GM19025 (cell line): ENCODE measurements around the gene GNAO1.

Source experiments
- ATAC-seq: cut with Tn5 transposase; IDR thresholded peaks from one replicate; pipeline ENCODE4 v1.9.1; 2021; ENCODE audit warnings: mild to moderate bottlenecking, low read depth, moderate library complexity; ENCODE audit not compliant: unreplicated experiment

The GNAO1 gene

GRCh38 chr16:56356276-56357240 is 165.3 kb downstream of the GNAO1 start:
- peak; percentile 92 for ATAC-seq

- ATAC-seq = no peak
Measured at GRCh38 chr16:56357241-56357764, 166.0 kb downstream of the GNAO1 start.

DNA sequence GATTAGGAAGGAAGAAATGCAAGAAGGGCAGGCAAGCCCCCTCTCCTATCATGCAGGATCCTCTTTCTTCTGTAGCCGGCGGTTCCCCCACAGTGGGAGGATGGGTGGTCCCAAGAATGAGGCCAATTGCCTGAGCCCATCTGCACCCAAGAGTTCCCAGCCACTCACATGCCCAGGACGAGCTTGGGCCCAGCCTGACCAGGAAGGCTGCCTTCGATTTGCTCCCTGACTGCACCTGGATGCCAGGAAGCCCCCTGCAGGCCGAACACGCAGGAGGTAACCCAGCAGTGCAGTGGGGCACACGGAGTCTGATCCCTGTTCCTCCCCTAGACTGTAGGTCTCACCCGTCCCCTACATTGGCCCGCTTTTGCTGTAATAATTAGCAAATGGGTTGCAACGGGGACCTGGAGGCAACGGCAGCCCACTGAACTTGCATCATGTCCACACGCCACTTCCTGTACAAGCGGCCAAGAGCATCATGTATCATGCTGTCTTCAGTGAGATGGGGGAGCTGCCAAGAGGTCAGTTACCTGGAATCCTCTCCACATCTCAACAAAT is 166.6 kb downstream of the GNAO1 start:
- ATAC-seq = no peak

GRCh38 chr16:56360117-56361008 is 169.1 kb downstream of the GNAO1 start:
- no peak for ATAC-seq

DNA sequence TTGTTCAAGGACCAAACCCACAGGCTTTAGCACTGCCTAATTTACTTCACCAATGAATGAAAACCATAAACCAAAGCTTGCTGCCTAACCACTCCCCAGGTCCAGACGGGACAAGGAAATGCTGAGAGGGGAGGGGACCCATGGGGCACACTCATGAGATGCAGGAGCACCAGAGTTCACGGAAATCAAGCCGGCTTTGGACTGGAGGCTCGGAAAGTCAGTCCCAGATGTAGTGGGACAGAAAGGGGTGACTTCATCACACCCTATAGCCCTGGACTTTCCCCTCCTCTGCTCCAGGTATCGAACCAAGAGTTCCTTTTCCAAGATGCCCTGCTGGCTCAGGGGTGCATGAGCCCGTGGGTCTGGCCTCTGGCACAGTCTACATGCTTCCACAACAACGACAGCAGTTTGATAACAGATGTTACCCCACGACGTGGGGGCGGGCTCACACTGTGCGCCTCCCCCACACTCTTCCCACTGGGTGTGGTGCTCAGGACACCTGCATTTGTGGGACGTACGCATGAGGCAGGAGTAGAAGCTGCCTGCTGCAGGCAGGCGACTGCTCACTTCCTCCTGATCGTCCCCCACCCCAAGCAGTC is 170.9 kb downstream of the GNAO1 start:
- no peak for ATAC-seq

GRCh38 chr16:56362706-56363105 is 171.4 kb downstream of the GNAO1 start:
- ATAC-seq = no peak

- no peak for ATAC-seq
Measured at GRCh38 chr16:56363181-56363716, 172.0 kb downstream of the GNAO1 start.

DNA sequence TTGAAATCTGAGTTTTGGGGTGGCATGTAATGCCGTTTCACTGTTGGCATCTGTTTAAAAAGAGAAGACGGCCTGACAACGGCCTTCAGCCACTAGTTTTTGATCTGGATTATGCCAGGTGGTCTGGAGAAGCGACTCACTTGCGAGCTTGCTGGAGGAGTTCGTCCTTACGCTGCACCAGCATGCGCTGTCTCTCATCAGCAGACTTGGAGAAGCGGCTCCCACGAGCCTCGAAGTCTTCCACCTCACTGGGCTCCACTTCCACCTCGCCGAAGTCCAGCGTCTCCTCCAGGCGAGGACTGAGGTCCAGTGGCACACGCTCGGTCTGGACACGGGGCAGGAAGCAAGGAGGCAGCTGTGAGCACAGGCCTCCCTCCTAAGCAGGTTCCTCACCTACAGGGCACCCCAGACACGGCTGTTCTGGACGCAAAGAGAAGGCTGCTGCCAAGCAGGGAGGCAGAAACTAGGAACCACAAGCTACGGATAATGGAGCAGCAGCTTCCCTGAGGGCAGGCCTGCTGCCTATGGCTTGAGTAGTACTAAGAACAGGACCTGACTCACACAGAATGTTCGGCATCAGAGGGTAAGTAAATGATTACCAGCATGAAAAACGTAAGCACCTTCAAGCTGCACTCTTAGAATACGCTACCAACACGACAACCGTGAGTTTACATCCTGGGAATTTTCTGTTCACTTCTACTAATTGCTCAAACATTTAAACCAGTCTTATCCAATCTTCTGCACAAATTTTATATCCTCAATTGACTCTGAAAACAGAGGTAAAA is 172.7 kb downstream of the GNAO1 start:
- no peak for ATAC-seq

DNA sequence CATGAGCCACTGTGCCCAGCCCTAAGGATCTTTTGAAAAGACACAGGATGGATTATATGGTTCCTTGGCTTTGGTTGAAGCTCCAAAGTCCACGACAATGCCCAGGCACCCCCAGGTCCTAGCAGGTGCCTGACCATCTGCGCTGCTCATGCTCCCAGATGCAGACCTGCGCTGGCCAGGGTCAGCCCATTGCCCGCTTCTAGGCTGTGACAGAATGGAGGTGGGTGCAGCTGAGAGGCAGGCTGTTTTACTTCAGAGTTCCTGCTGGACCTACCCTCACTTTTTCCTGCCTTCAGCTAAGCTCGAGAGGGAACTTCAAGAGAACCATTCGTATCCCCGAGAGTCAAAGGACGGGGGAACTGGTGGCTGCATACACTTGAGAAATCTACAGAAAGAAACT is 173.6 kb downstream of the GNAO1 start:
- no peak for ATAC-seq

GRCh38 chr16:56365552-56365951 is 174.3 kb downstream of the GNAO1 start:
- ATAC-seq = no peak

- ATAC-seq = no peak
Measured at GRCh38 chr16:56366945-56367344, 175.7 kb downstream of the GNAO1 start.

DNA sequence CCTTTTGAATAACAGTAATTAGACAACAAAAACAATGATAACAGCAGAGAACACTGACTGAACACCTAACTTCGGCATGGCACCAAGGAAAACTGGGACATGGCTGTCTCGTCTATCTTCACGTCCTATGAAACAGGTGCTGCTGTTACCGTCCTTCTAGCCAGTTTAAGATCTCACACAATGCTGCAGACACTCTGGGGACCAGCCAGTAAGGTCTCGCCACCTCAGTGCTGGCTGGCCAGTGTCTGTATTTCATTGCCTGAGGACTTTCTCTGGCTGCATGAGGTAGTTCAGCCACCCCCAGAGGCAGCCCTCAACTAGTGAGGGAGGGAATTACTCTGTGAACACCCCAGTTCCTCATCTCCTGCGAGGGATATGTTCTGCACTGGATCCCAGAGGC is 176.5 kb downstream of the GNAO1 start:
- no peak for ATAC-seq

- ATAC-seq = no peak
Measured at GRCh38 chr16:56368545-56368944, 177.3 kb downstream of the GNAO1 start.

GRCh38 chr16:56369202-56369601 is 177.9 kb downstream of the GNAO1 start:
- ATAC-seq = no peak

- ATAC-seq = no peak
Measured at GRCh38 chr16:56370185-56370874, 179.0 kb downstream of the GNAO1 start.

- no peak for ATAC-seq
Measured at GRCh38 chr16:56370875-56371659, 179.8 kb downstream of the GNAO1 start.

DNA sequence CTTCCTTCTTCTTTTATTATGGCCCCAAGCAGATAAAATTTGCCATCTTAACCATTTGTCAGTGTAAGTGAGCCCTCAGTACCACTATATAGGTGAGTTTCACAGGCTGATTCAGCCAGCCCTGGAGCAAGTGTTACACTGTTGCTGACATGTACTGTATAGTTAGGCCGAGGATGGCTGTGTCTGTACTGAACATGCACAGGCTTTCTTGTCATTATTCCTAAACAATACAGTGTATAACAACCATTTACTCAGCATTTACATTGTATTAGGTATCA is 180.3 kb downstream of the GNAO1 start:
- ATAC-seq = no peak

- no peak for ATAC-seq
Measured at GRCh38 chr16:56372013-56372634, 180.8 kb downstream of the GNAO1 start.
